HG03045 (cell line): ENCODE results near the gene FOXP1.

Source experiments
- ATAC-seq: cut with Tn5 transposase; IDR thresholded peaks from one replicate; pipeline ENCODE4 v1.9.1; 2021; ENCODE audit warnings: mild to moderate bottlenecking, moderate library complexity; ENCODE audit not compliant: unreplicated experiment

Gene FOXP1

GRCh38 chr3:71433631-71434030, 149.9 kb downstream of the FOXP1 start:
- no peak for ATAC-seq

GRCh38 chr3:71432044-71432975, 151.2 kb downstream of the FOXP1 start:
- ATAC-seq: no peak

GRCh38 chr3:71430941-71431552, 152.5 kb downstream of the FOXP1 start:
- no peak for ATAC-seq

- no peak for ATAC-seq
These were observed 153.9 kb downstream of the FOXP1 start for GRCh38 chr3:71429597-71429988.

GRCh38 chr3:71428841-71429596, 154.5 kb downstream of the FOXP1 start:
- ATAC-seq: no peak

- ATAC-seq: no peak
These were observed 157.9 kb downstream of the FOXP1 start for GRCh38 chr3:71425491-71426071.

GRCh38 chr3:71423151-71423906, 160.2 kb downstream of the FOXP1 start:
- no peak for ATAC-seq

- ATAC-seq: peak; percentile 75
These were observed 161.5 kb downstream of the FOXP1 start for GRCh38 chr3:71421820-71422566.

GRCh38 chr3:71421475-71421819, 162.1 kb downstream of the FOXP1 start:
- ATAC-seq: peak; percentile 71

- ATAC-seq: no peak
These were observed 164.2 kb downstream of the FOXP1 start for GRCh38 chr3:71419369-71419768.

- no peak for ATAC-seq
These were observed 165.7 kb downstream of the FOXP1 start for GRCh38 chr3:71417791-71418190.

GRCh38 chr3:71416876-71417275, 166.7 kb downstream of the FOXP1 start:
- no peak for ATAC-seq

- ATAC-seq: no peak
These were observed 167.8 kb downstream of the FOXP1 start for GRCh38 chr3:71415681-71416122.

- no peak for ATAC-seq
These were observed 169.2 kb downstream of the FOXP1 start for GRCh38 chr3:71414189-71414927.

GRCh38 chr3:71413572-71413971, 170.0 kb downstream of the FOXP1 start:
- no peak for ATAC-seq

- ATAC-seq: no peak
These were observed 174.2 kb downstream of the FOXP1 start for GRCh38 chr3:71409352-71409751.

- ATAC-seq: no peak
These were observed 174.6 kb downstream of the FOXP1 start for GRCh38 chr3:71408903-71409302.

GRCh38 chr3:71407823-71408222, 175.7 kb downstream of the FOXP1 start:
- no peak for ATAC-seq
